DMS153 treated with DMSO at 0.1 percent for 48 hours (cell line): ENCODE measurements around the gene TMEM175.

Experiments
- DNase-seq: peaks from one replicate; lab custom pipeline; 2025; ENCODE audit not compliant: unreplicated experiment; lab: John Stamatoyannopoulos, UW

TMEM175 gene

GRCh38 chr4:946103-946450 is 13.8 kb downstream of the TMEM175 start:
- no peak for DNase-seq

- no peak for DNase-seq
Observed at GRCh38 chr4:946517-947471, 14.5 kb downstream of the TMEM175 start.

- DNase-seq, result no peak
Observed at GRCh38 chr4:947491-947971, 15.3 kb downstream of the TMEM175 start.

- DNase-seq, result no peak
Observed at GRCh38 chr4:948101-948935, 16.1 kb downstream of the TMEM175 start.

- no peak for DNase-seq
Observed at GRCh38 chr4:948936-949300, 16.7 kb downstream of the TMEM175 start.

- DNase-seq, result no peak
Observed at GRCh38 chr4:949656-950055, 17.4 kb downstream of the TMEM175 start.

- DNase-seq, result no peak
Observed at GRCh38 chr4:950136-951020, 18.1 kb downstream of the TMEM175 start.

- no peak for DNase-seq
Observed at GRCh38 chr4:951186-951585, 18.9 kb downstream of the TMEM175 start.

- no peak for DNase-seq
Observed at GRCh38 chr4:951594-952468, 19.6 kb downstream of the TMEM175 start.

GRCh38 chr4:952881-953573 is 20.8 kb downstream of the TMEM175 start:
- DNase-seq, result no peak

- DNase-seq, result no peak
Observed at GRCh38 chr4:953574-953915, 21.3 kb downstream of the TMEM175 start.

GRCh38 chr4:954211-955020 is 22.2 kb downstream of the TMEM175 start:
- no peak for DNase-seq

- no peak for DNase-seq
Observed at GRCh38 chr4:955161-955921, 23.1 kb downstream of the TMEM175 start.

GRCh38 chr4:955931-956381 is 23.7 kb downstream of the TMEM175 start:
- DNase-seq, result no peak

- no peak for DNase-seq
Observed at GRCh38 chr4:956531-957230, 24.4 kb downstream of the TMEM175 start.

GRCh38 chr4:957231-957580 is 24.9 kb downstream of the TMEM175 start:
- no peak for DNase-seq

GRCh38 chr4:957581-958313 is 25.5 kb downstream of the TMEM175 start:
- DNase-seq, result no peak
